ENCODE measurements around the gene ACRBP. TPM values are rescaled to one million over a fixed set of nuclear protein-coding genes. Genes with fewer than 3 reads are reported as not detected.
A peak's percentile ranks its signal among the peaks of the same experiment; 100 is the strongest.

Gene ACRBP
- total RNA-seq = 0.75 and 0.89 TPM in 2 replicates

- Histone ChIP-seq H3K27me3 (ENCODE audit: control insufficient read depth, insufficient read depth, low read length) (no peaks in the 10 kb centered on the region), H3K36me3 (ENCODE audit: control insufficient read depth, insufficient read depth, low read length) (no peaks in the 10 kb centered on the region), H3K4me3 (ENCODE audit: low read depth, low read length) (peak within 1 kb of the TSS; percentile 35)
- TF ChIP-seq CTCF (IDR thresholded peaks at IDR 0.05; ENCODE audit: insufficient read depth, low read length, poor library complexity, severe bottlenecking) = no peak
- DNase-seq (ENCODE audit: low read depth) = peak; percentile 35
These were observed at the start of gene ACRBP for GRCh38 chr12:6647083-6647604. ACRBP (minus strand) TSS chr12:6647432; CDS start chr12:6647366, 66 bp downstream.

- TF ChIP-seq CTCF (IDR thresholded peaks at IDR 0.05; ENCODE audit: insufficient read depth, low read length, poor library complexity, severe bottlenecking) = no peak
These were observed 48.2 kb upstream of the ACRBP start for GRCh38 chr12:6695313-6696045.

DNA sequence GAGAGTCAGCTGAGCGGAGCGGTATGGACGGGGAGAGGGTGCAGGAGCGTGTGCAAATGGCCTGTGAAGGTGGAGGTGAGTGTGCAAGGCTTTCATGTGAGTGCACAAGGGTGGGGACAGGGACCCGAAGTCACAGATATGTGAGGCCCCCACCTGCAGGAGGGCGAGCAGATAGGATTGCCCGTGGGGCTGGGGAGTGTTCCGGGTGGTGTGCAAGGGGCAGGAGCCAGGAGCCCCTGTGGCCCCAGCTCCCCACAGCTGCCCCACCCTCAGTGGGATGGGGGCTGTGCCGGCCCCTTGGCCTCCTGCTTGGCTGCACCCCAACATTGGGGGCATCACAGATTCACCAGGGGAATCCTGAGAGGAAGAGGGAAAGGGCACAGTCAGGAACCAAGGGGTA is 47.5 kb upstream of the ACRBP start:
- no peak for TF ChIP-seq CTCF (IDR thresholded peaks at IDR 0.05; ENCODE audit: insufficient read depth, low read length, poor library complexity, severe bottlenecking)
- peaks cover 2% of the 10 kb centered on the region for H3K27me3 ChIP-seq (ENCODE audit: control insufficient read depth, insufficient read depth, low read length)
- no peaks in the 10 kb centered on the region for H3K36me3 ChIP-seq (ENCODE audit: control insufficient read depth, insufficient read depth, low read length)
- DNase-seq (ENCODE audit: low read depth) = no peak
- H3K4me3 ChIP-seq (ENCODE audit: low read depth, low read length) = no peak overlapping the region

More at GRCh38 chr12:6695313-6696045, 48.2 kb upstream of the ACRBP start:
- no peak for DNase-seq (ENCODE audit: low read depth)
- Histone ChIP-seq H3K27me3 (ENCODE audit: control insufficient read depth, insufficient read depth, low read length) (peaks cover 6% of the 10 kb centered on the region), H3K36me3 (ENCODE audit: control insufficient read depth, insufficient read depth, low read length) (no peaks in the 10 kb centered on the region), H3K4me3 (ENCODE audit: low read depth, low read length) (no peak overlapping the region)

- no peak for DNase-seq (ENCODE audit: low read depth)
- Histone ChIP-seq H3K36me3 (ENCODE audit: control insufficient read depth, insufficient read depth, low read length) (no peaks in the 10 kb centered on the region), H3K4me3 (ENCODE audit: low read depth, low read length) (no peak overlapping the region), H3K27me3 (ENCODE audit: control insufficient read depth, insufficient read depth, low read length) (no peaks in the 10 kb centered on the region)
- TF ChIP-seq CTCF (IDR thresholded peaks at IDR 0.05; ENCODE audit: insufficient read depth, low read length, poor library complexity, severe bottlenecking) = no peak
These were observed 46.7 kb upstream of the ACRBP start for GRCh38 chr12:6693832-6694355.

- no peak overlapping the region for H3K4me3 ChIP-seq (ENCODE audit: low read depth, low read length)
- TF ChIP-seq CTCF (IDR thresholded peaks at IDR 0.05; ENCODE audit: insufficient read depth, low read length, poor library complexity, severe bottlenecking) = no peak
- no peaks in the 10 kb centered on the region for H3K36me3 ChIP-seq (ENCODE audit: control insufficient read depth, insufficient read depth, low read length)
- no peaks in the 10 kb centered on the region for H3K27me3 ChIP-seq (ENCODE audit: control insufficient read depth, insufficient read depth, low read length)
- DNase-seq (ENCODE audit: low read depth) = no peak
These were observed 45.7 kb upstream of the ACRBP start for GRCh38 chr12:6692888-6693287.

All from kidney epithelial cell (primary cell).